AG10803 (cell line): ENCODE measurements around the gene SAT1.

Experiments used
- DNase-seq: peaks from one replicate; pipeline ENCODE4 v3.0.0; 2010; ENCODE audit warnings: low read depth
- H3K4me3 ChIP-seq: 2 replicates; pipeline ENCODE4 v1.5.1; 2011; ENCODE audit warnings: mild to moderate bottlenecking, low read length, control low read depth
- CTCF ChIP-seq: conservative IDR thresholded peaks from 2 replicates; pipeline ENCODE4 v1.5.1; 2011; ENCODE audit warnings: mild to moderate bottlenecking, low read length, control low read depth, inconsistent platforms

The SAT1 gene

GRCh38 chrX:23779025-23779424, 3.9 kb upstream of the SAT1 start:
- peak; percentile 26 for TF ChIP-seq CTCF
- DNase-seq, result peak; percentile 61
- H3K4me3 ChIP-seq, result no peak overlapping the region

- DNase-seq, result no peak
- TF ChIP-seq CTCF, result no peak
- H3K4me3 ChIP-seq, result no peak overlapping the region
These were observed 518 bp upstream of the SAT1 start for GRCh38 chrX:23782455-23782854.

- H3K4me3 ChIP-seq, result peak overlapping the region; percentile 77
- DNase-seq, result no peak
These were observed 856 bp downstream of the SAT1 start for GRCh38 chrX:23783589-23784469.

GRCh38 chrX:23784470-23785331, 1.7 kb downstream of the SAT1 start:
- H3K4me3 ChIP-seq, result peak overlapping the region; percentile 77
- peak; percentile 85 for DNase-seq
- TF ChIP-seq CTCF, result no peak

More at GRCh38 chrX:23783589-23784469, 856 bp downstream of the SAT1 start:
- TF ChIP-seq CTCF, result no peak

- TF ChIP-seq CTCF, result no peak
- no peak overlapping the region for H3K4me3 ChIP-seq
- no peak for DNase-seq
These were observed 2.6 kb downstream of the SAT1 start for GRCh38 chrX:23785580-23785979.

- no peak overlapping the region for H3K4me3 ChIP-seq
- no peak for TF ChIP-seq CTCF
- DNase-seq, result no peak
These were observed 3.4 kb downstream of the SAT1 start for GRCh38 chrX:23786268-23786815.
